ENCODE results near the gene PA2G4.
"Not testable (repeated sequence)": the region's sequence is repeated elsewhere in the genome, so short reads cannot be mapped to it uniquely, and the experiment has no call there.

Gene PA2G4

GRCh38 chr12:56104109-56104814 is at the start of gene PA2G4:
PA2G4 (plus strand) TSS chr12:56104559; CDS start chr12:56104738, 179 bp downstream.
- DNase-seq (ENCODE audit: low spot score): peak; percentile 94

- DNase-seq (ENCODE audit: low spot score): not testable (repeated sequence)
Observed at GRCh38 chr12:56059964-56060363, 44.4 kb upstream of the PA2G4 start.

GRCh38 chr12:56061982-56062381 is 42.4 kb upstream of the PA2G4 start:
- no peak for DNase-seq (ENCODE audit: low spot score)

GRCh38 chr12:56062996-56063395 is 41.4 kb upstream of the PA2G4 start:
- no peak for DNase-seq (ENCODE audit: low spot score)

GRCh38 chr12:56071648-56072047 is 32.7 kb upstream of the PA2G4 start:
- DNase-seq (ENCODE audit: low spot score): no peak

GRCh38 chr12:56074396-56074795 is 30.0 kb upstream of the PA2G4 start:
- DNase-seq (ENCODE audit: low spot score): no peak

GRCh38 chr12:56077966-56078365 is 26.4 kb upstream of the PA2G4 start:
- not testable (repeated sequence) for DNase-seq (ENCODE audit: low spot score)

- no peak for DNase-seq (ENCODE audit: low spot score)
Observed at GRCh38 chr12:56078427-56078826, 25.9 kb upstream of the PA2G4 start.

- peak; percentile 50 for DNase-seq (ENCODE audit: low spot score)
Observed at GRCh38 chr12:56078931-56079722, 25.2 kb upstream of the PA2G4 start.

- peak; percentile 39 for DNase-seq (ENCODE audit: low spot score)
Observed at GRCh38 chr12:56079723-56080555, 24.4 kb upstream of the PA2G4 start, which contains the start of gene ERBB3. ERBB3 (plus strand) TSS chr12:56080165; CDS start chr12:56080301, 136 bp downstream.

- DNase-seq (ENCODE audit: low spot score): no peak
Observed at GRCh38 chr12:56080556-56081138, 23.7 kb upstream of the PA2G4 start.

- no peak for DNase-seq (ENCODE audit: low spot score)
Observed at GRCh38 chr12:56081393-56082347, 22.7 kb upstream of the PA2G4 start.

GRCh38 chr12:56082382-56082781 is 22.0 kb upstream of the PA2G4 start:
- no peak for DNase-seq (ENCODE audit: low spot score)

- DNase-seq (ENCODE audit: low spot score): no peak
Observed at GRCh38 chr12:56082967-56083366, 21.4 kb upstream of the PA2G4 start.

- DNase-seq (ENCODE audit: low spot score): peak; percentile 55
Observed at GRCh38 chr12:56084958-56085543, 19.3 kb upstream of the PA2G4 start.

GRCh38 chr12:56086096-56086495 is 18.3 kb upstream of the PA2G4 start:
- DNase-seq (ENCODE audit: low spot score): no peak

GRCh38 chr12:56086608-56087007 is 17.8 kb upstream of the PA2G4 start:
- no peak for DNase-seq (ENCODE audit: low spot score)

- no peak for DNase-seq (ENCODE audit: low spot score)
Observed at GRCh38 chr12:56087220-56087619, 17.1 kb upstream of the PA2G4 start.

GRCh38 chr12:56097738-56098137 is 6.6 kb upstream of the PA2G4 start:
- DNase-seq (ENCODE audit: low spot score): no peak

GRCh38 chr12:56098592-56098991 is 5.8 kb upstream of the PA2G4 start:
- DNase-seq (ENCODE audit: low spot score): no peak

Data from hematopoietic multipotent progenitor cell treated with erythropoietin and hydrocortisone succinate and interleukin-3 and kit ligand, for 17 days (in vitro differentiated cells).